HuH-7 (cell line): ENCODE data around the gene HEXIM1.
"Not testable (repeated sequence)": the region's sequence is repeated elsewhere in the genome, so short reads cannot be mapped to it uniquely, and the experiment has no call there.

Source experiments
- DNase-seq: peaks from one replicate; pipeline ENCODE4 v3.0.0; 2011; ENCODE audit warnings: low spot score

The HEXIM1 gene

DNA sequence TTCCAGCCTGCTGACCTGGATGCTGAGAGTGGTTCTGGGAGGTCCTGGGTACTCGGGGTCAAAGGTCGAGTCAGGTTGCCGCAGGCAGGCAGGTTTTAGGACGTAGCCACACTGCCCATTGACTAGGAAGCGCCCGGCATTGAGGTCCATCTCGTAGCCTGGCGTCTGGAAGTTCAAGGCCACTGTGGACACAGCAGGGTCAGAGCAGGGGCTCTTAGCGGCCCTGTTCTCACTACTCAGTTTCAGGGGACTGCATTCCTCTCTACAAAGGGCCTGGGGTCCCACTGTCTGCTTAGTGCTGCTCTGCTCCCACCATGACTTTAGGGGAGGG is 34.9 kb upstream of the HEXIM1 start:
- DNase-seq: no peak

DNA sequence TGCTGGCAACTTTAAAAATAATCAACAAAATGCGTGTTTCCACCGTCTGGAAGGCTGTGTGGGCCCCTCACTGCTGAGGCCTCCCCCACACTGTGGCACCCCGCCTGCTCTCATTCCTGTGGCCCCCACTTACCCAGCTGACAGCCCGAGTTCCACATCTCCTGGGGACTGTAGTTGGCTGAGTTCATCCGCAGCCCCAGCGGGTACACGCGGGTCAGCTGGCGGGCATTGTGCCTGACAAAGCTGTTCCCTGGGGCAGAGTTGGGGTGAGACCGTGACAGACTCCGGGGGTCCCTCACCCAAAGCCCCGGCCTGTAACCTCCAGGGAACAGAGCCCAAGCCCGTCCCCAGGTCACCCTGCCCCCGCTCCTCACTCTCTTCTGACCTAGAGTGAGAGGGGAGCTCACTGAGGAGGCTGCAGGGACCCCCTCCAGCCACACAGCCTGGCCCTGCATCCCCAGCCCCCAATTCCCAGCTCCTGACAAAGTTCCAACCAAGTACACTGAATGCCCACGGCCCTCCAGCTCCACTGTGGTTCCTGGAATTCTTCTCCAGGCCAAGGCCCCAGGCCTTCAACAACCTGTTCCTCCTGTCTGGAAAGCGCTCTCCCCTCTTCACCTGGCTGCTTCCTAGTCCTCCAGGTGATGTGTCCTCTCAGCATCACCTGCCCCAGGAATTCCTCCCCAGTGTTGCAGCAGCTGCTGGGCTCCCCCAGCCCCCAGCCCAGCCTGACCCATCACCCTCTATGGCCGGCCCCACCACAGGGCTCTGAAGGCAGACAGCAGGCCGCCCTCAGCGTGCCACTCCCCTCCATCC is 34.0 kb upstream of the HEXIM1 start:
- no peak for DNase-seq

DNA sequence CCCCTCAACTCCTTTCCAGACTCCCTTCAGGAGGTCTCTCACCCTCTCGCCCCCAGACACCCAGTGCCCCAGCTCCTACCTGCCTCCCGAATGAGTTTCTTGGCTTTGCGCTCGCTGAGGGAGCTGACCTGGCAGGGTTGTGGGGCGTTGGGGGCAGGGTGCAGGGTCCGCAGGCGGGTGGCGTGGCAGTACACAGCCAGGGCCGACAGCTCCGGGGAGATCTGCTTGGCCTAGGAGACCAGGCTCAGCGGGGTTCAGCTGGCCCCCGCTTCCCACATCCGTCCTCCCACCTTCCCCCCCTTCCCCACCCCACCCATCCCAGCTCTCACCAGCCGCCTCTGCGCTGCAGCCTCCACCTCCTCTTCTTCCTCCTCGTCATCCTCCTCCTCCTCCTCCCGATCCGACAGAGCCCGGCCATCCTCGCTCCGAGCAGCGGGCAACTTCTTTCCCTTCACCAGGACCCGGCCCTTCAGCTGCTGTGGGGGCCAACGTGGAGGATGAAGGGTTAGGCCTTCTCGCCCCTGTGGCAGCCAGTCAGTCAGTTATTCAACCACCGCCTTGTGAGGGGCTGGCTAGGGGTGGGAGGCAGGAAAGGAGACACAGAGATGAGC is 33.2 kb upstream of the HEXIM1 start:
- DNase-seq: no peak

DNA sequence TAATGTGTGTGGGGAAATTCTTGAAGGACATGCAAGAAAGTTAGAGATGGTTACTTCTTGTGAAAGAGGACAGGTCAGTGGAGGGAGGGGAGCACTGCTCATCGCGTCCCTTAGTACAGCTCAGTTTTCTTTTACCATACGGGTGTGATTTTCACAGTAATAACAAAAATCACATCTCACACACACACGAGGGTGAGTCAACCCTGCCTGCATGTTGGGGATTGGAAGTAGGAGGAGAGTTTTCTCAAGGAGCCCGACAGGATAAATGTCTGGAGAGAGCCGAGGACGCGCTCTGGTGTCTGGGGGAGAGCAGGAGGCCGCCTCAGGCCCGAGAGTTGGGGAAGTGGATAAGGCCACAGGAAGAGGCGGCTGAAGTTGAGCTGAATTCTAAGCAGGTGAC is 32.4 kb upstream of the HEXIM1 start:
- no peak for DNase-seq

DNA sequence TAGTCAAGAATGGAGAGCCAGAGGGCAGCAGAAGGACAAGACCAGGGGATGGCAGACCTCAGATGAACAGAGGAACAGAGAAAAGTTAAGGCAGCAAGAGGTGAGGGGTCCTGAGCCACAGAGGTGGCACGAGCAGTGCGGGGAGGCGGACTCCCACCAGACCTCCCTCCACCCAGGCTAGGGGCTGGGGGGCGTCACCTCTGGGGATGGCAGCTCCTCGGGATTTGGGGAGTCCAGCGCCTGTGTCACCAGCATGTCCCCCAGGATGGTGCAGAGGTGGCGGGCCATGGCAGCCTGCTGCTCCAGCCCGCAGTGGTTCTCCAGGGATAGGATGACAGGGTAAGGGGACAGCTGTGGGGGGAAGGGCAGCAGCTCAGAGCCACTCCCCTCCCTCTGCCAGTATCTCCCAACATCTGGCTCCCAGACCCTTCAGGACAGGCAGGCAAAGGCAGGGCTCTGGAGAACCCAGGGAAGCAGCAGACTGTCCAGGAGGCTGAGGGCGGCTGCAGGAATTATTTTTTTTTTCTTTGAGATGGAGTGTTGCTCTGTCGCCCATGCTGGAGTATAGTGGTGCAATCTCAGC is 31.8 kb upstream of the HEXIM1 start:
- no peak for DNase-seq

DNA sequence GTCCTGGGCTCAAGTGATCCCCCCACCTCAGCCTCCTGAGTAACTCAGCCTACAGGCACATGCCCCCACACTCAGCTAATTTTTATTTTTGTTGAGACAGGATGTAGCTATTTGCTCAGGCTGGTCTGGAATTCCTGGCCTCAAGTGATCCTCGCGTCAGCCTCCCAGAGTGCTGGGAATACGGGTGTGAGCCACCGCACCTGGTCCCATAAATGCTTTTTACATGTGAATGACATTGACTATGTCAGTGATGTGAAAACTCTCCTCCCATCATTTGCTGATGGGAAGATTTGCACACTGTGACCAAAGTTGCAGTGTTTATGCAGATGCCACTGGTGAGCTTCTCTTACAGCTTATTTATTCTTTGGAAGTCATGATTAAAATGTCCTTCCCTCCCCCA is 30.9 kb upstream of the HEXIM1 start:
- no peak for DNase-seq

DNA sequence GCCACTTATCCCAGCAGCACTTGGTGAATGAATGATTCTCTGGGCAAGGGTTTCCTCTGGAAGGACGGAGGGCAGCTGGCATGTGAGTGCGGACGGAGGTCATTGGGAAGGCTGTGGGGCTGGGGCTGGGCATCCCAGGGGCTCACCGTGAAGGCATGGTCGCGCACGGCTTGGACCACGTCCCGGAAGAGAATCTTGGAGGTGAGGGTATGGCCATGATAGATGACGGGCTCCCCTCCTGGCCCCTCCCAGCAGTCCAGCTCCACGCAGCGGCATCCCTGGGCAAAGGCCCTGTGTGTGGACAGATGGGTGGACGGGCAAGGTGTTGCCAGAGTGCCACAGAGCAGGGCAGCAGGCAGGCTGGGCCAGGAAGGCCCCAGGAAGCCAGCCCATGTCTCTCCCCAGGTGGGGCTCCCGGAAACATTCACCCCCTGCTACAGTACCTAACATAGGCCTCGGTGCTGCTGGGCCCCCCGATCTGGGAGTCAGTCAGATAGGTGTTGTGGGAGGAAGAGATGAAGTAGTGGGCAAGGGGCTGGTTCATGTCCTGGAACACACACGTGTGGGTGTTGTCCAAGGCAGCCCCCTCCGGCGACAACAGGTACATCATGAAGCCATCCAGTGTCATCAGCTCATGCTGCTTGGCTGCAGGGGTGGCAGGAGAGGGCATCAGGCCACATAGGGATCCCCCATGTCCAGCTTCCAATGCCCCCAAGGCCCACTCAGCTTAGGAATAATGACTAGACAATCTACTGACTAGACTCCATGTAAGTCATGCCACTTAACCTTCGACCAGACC is 30.2 kb upstream of the HEXIM1 start:
- DNase-seq: no peak

DNA sequence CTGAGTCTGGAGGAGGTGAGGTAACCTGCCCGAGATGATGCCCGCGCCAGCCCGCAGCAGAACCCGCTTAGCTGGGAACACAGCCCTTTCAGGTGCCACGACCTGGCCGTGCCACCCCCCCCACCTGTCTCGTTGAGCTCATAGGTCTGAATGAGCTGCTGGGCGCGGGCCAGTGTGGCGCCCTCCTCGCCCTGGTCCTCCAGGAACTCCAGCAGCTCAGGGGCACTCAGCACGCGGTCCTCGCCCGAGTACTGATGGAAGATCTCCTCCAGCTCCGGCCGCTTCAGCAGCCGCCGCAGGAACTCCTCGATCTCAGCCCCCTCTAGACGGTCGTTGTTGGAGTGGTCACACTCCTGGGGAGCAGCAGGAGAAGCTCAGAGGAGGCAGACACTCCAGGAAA is 29.6 kb upstream of the HEXIM1 start:
- DNase-seq: no peak

DNA sequence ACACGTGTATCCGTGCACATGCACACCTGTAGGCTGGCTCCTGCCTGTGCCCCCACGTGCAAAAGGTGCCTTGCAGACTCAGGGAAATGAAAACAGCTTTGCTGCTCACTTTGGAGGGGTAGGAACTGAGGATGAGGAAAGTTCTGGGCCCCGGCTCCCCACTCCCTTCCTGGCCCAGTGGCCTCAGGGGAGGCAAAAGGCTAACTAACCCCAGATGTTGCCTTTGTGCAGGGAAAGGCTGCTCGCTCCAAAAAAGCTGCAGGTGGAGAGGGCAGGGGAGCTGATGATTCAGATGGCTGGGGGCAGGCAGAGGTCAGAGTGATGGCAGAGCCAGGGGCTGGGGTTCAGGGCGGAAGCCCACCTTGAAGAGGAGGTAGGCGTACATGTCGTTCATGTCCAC is 28.3 kb upstream of the HEXIM1 start:
- no peak for DNase-seq

DNA sequence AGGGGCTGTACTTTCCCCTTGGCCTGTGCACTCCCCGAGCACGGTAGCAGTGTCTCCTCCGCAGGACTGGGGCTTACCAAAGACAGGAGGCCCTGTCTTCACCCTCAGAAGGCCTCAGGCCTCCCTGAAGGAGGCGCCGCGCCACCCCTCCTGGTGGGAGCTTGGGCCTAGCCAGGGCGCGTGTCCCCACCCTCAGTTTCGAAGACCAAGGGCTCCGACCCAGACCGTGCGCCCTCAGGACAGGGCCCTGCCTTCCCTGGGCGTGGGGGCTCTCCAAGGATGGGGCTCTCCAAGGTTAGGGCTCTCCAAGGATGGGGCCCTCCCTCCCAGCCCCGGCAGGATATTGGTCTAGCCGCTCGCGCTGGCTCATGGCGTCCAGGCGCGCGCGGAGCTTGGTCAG is 27.7 kb upstream of the HEXIM1 start:
- DNase-seq: no peak

DNA sequence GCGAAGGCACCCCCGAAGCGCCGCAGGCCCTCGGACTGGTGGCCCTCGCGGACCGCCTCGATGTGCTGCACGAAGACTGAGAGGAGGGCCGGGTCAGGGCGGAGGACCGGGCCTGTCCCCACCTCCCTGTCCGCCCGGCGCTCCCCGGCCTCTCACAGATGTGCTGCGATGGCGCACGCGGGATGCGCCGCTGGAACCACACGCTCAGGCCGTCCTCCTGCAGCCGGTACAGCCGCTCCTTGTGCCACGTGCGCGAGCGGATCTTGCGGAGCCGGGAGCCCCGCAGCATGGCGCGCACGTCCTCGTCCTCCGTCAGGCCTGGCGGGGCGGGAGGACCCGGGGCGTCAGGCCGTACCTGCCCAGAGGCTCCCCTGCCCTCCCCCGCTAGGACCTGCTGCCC is 27.2 kb upstream of the HEXIM1 start:
- DNase-seq: no peak

DNA sequence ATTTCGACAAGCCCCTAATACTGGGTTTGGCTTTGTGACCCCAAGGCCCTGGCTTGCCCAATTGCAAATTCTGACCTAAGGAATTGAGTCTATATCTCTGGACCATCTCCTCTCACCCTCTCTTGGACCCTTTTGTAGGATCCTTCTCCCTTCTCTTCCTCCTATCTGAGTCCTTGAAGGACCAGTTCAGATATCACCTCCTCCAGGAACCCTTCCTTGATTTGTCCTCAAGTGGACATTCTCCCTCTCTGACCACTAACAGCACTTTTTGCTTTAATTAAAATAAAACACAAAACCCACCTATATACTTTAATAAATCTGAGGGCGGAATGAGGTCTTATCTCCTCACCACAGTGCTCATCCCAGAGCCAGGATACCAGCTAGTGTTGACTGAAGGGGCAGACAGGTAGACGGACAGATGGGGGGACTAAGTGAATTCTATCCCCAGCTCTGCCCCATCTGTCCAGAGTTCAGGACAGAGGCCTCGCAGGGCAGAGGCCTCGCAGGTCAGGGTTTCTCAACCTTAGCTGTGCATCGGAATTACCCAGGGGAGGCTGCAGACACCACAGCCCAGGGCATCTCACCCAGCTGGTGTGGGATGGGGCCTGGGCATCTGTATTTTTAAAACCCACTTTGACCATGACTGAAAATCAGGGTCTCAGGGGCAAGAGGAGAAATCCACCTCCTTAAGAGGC is 25.1 kb upstream of the HEXIM1 start:
- DNase-seq: no peak

DNA sequence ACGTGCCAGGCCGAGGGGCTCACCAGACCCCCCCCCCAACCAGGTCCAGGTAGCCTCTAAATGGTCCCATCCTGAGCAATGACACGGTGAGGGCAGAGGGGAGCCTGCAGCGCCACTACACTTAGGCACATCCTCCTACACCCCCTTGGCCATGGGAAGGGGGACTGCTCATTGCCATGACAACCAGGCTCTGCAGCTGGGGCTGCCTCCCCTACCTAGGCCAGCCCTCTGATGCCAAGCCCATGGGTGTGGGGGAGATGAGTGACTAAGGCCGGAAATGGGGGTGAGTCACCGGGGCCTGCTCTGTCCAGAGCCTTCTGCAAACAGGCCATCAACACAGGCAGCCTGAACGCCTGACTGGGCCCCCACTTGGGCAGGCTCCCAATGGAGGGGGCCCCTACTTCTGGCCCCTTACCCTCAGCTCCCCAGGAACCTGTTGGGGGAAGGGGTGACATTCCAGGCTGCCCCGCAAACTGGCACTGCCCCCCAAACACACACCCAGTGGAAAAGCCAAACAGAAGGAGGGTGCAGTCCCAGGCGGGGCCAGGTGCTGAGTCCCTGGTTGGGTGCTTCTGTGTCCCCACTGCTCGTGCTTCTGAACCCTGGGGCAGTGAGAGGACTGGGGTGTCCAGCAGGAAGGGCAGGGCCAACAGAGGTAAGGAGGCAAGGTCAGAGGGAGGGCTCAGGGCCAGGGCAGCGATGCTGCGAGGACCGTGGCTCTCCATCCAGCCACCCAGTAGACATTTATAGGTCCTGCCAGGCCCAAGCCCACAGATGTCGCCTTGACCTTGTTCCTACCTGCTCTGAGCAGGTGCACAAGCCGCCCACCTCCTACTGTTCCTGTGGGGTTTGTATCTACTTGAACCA is 24.1 kb upstream of the HEXIM1 start:
- no peak for DNase-seq

DNA sequence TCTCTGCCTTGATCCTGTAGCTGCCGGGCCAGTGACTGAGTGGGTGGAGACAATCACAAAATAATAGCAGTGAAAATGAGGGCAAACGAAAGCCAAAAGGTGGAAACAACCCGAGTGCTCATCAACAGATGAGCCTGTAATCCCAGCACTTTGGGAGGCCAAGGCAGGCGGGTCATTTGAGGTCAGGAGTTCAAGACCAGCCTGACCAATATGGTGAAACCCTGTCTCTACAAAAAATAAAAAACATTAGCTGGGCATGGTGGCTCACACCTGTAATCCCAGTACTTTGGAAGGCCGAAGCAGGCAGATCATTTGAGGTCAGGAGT is 23.5 kb upstream of the HEXIM1 start:
- DNase-seq: not testable (repeated sequence)

DNA sequence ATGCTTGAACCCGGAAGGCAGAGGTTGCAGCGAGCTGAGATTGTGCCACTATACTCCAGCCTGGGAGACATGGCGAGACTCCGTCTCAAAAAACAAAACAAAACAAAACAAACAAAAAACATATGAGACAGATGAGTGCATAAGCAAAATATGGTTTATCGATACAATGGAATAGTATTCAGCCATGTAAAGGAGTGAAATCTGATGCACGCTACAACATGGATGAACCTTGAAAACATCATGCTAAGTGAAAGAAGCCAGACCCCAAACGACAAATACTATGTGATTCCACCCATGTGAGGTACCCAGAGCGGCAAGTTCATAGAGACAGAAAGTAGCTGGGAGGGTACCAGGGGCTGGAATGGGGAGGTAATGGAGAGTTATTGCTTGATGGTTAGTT is 22.8 kb upstream of the HEXIM1 start:
- DNase-seq: no peak

DNA sequence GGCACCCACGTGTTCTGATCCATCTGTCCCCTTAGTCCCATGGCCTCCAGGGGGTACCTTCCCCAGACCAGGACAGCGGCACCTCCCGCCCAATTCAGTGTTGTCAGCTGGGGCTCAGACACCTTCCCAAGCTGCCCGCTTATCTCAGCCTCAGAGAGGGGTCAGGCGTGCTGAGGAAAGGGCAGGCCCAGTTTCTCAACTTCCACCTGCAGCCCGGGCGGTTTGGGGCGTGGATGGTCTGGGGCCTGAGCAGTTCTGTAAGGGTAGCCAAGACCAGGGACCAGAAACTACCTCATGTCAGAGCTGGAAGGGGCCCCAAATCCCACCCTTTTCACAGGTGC is 21.1 kb upstream of the HEXIM1 start:
- DNase-seq: no peak

DNA sequence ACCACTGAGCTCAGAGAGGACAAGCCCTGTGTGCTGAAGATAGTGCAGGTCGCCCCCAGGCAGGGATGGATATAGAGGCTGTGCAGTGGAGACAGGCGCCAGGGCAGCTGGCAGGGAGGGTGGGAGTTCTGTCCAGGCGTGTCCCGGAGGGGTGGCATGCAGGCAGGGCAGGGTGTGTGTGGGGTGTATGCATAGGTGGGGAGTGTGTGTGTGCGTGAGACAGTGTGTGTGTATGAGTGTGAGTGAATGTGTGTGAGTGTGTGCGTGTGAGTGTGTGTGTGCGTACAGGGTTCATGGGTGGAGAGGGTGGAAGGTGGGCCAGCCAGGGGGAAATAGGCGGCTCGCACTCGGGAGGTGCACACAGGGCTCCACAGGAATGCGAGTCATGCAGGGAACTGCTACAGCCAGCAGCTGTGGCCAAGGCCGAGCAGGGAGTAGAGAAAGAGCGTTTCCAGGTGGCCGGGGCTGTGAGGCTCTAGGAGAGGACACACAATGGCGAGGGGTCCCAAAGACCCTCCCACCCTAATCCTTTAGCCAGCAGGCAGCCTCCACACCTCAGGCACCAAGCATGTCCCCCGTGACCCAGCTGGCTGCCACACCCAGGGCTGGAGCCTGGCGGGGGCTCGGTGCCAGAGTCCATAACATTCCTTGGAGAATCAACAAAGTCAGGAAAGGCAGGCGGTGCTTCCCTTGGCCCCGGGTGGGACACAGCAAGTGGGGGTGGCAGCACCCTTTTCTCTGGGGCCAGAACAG is 20.6 kb upstream of the HEXIM1 start:
- no peak for DNase-seq

DNA sequence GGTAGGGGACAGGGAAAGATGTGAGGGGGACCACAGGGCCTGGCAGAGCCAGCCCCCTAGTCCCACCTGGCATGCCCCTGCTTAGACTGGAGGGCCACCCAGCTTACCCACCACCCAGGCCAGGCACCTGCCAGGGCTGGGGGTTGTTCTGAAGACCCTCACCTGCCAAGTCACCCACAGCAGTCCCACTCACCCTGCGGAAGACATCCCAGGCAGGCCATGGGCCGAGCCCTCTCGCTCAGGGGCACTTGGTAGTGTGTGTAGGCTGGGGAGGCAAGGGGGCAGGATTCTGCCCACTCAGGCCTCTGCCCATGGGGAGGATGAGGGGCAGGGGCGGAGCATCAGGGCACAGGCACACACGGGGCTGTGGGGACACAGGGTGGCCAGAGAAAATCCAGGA is 19.9 kb upstream of the HEXIM1 start:
- DNase-seq: no peak

DNA sequence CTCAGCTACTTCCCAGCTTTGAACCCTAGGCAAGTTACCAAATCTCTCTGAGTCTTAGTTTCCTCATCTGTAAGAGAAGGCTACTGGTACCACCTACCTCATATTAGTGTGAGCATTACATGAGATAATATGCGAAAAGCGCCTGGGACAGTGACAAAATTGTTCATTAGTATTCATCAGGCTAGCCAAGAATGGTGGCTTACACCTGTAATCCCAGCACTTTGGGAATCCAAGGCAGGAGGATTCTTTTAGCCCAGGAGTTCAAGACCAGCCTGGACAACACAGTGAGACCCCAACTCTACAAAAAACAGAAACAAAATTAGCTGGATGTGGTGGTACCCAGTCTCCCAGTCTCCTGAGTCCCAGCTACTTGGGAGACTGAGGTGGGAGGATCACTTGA is 19.3 kb upstream of the HEXIM1 start:
- no peak for DNase-seq

DNA sequence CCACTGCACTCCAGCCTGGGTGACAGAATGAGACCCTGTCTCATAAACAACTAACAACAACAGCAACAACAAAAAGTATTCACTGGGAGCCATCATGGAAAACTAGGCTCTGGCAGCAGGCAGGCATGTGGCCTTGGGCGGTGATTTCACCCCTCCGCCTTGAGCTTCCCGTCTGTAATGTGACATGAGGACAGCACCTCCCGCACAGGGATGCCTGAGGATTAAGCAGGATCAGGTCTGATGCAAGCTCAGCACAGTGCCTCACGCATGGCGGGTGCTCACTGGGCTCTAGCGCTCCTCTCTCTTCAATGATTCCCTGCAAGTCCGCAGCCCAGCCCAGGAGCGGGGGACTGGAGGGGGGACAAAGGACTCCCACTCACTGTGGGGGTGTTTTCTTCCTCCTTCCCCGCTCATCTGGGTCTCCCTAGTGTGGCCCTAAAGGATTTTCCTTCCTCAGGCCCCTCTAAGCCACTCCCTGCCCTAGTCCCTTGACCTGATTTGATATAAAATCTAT is 18.8 kb upstream of the HEXIM1 start:
- DNase-seq: no peak
